ENCODE measurements around the gene RAB29. TPM values are rescaled to one million over a fixed set of nuclear protein-coding genes. Genes with fewer than 3 reads are reported as not detected.
"Not testable (repeated sequence)": the region's sequence is repeated elsewhere in the genome, so short reads cannot be mapped to it uniquely, and the experiment has no call there.

The RAB29 gene
- polyA plus RNA-seq, 4 donors = 6.4 to 39.7 (median 25.6) TPM

DNA sequence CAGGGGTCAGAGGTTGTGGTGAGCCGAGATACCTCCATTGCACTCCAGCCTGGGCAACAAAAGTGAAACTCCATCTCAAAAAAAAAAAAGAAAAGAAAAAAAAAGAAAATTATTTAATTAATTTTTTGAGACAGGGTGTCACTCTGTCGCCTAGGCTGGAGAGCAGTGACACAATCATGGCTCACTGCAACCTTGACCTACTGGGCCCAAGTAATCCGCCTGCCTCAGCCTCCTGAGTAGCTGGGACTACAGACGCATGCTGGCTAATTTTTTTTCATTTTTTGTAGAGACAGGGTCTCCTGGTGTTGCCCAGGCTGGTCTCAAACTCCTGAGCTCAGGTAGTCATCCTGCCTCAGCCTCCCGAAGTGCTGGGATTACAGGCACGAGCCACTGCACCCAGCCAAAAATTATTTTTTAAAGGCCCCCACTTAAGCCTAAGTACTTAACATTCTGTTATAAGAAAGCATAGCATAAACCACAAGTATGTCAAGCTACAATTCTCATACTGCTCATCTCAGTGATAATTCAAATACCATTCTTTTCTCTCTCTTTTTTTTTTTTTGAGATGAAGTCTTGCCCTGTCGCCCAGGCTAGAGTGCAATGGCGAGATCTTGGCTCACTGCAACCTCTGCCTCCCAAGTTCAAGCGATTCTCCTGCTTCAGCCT, 45.2 kb downstream of the RAB29 start:
- no peak for DNase-seq (ENCODE audit: low read depth in 4 of 4, low spot score in 3 of 4)

DNA sequence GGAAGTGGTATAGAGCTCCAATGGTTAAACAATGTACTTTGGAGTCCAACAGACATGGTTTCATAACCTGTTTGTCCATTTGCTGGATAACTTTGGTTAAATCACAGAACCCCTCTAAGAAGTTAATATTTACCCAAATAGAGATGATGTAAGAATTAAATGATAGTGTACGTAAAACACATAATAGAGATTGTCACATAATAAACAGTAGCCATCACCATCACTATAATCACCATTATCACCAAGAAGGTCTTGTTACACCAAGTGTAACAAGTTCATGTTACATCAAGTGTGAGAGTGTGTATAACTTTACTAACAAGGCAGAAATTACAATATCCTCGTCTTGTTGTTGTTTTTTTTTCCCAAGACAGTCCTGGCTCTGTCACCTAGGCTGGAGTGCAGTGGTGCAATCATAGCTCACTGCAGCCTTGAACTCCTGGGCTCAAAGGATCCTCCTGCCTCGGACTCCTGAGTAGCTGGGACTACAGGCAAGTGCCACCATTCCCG, 48.6 kb downstream of the RAB29 start:
- DNase-seq (ENCODE audit: low read depth in 4 of 4, low spot score in 3 of 4) = no peak

DNA sequence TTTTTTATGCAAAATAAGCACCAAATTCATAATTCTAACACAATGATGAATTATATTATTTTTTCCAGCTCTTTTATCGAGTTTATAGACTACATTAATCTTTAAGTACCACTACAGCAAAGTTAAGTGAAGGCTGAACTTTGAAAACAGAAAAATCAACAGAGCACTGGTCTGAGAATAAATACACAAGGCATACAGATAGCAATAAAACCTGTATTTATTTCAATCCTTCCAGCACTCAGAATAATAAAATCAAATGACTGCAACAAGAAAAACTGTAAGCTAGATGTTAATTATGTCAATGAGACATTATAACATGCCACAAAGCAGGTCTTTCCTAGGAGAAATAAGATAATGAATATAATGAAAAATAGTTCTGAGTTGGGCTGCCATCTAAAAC, 49.8 kb downstream of the RAB29 start:
- DNase-seq (ENCODE audit: low read depth in 4 of 4, low spot score in 3 of 4) = no peak

DNA sequence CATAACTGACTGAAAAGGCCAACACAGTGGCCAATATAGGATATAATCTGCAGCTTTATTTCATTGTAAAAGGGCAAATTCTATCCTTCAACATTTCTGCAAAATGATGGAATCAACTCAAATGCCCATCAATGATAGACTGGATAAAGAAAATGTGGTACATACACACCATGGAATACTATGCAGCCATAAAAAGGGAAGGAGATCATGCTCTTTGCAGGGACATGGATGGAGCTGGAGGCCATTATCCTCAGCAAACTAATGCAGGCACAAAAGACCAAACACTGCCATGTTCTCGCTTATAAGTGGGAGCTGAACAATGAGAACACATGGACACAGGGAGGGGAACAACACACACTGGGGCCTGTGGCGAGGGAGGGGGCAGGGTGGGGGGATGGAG, 54.5 kb downstream of the RAB29 start:
- not testable (repeated sequence) for DNase-seq (ENCODE audit: low read depth in 4 of 4, low spot score in 3 of 4)

DNA sequence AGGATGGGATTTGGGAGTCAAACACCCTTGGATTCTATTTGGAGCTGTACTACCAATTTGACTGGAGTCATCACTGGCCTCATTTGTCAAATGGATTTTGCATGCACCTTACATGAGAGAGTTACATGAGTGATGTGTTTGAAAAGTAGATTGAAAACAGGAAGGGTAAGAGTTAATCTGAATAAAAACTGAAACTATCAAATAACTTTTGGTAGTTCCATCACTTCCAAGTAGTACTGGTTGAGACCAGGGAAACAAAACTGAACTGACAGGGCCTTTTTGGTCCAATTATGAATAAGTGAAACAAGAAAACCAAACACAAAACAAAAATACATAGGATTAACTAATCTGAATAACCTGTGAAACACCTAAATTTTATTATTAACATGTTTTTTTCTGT, 55.5 kb downstream of the RAB29 start:
- DNase-seq (ENCODE audit: low read depth in 4 of 4, low spot score in 3 of 4) = no peak

DNA sequence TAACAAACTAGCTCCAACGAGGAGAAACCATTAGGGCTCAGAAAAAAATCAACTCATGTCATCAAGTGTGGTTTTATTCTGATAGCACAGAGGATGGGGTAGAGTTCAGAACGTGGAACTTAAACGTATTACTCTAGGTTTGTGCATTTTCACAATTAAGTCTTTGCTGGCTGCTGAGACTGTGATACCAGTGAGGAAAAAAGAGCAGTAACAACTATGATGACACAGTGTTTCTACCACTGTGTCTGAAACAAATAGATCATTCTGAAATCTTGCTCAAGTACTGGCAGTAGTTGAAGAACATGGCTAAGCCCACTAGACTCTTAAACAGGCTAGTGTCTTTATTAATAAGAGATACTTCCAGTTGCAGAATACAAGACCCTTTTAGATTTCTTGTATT, 56.3 kb downstream of the RAB29 start:
- DNase-seq (ENCODE audit: low read depth in 4 of 4, low spot score in 3 of 4) = no peak

Other genes with a start within 250 kb of the RAB29 start
- 10 to 100 TPM; 18.7 to 24.0 (median 21.8) TPM for gene ELK4, start 143.5 kb downstream of the RAB29 start, polyA plus RNA-seq (ENCODE audit: insufficient read length in 4 of 4)
- gene SLC45A3, start 95.0 kb downstream of the RAB29 start, polyA plus RNA-seq (ENCODE audit: insufficient read length in 4 of 4) = 10 to 100 TPM in 1 of 4 donors, 1 to 10 TPM in 3; 1.7 to 10.5 (median 7.7) TPM
- 100 to 1,000 TPM; 298 to 407 (median 360) TPM for gene NUCKS1, start 25.3 kb downstream of the RAB29 start, polyA plus RNA-seq (ENCODE audit: insufficient read length in 4 of 4)
- gene SLC41A1, start 37.7 kb upstream of the RAB29 start, polyA plus RNA-seq (ENCODE audit: insufficient read length in 4 of 4) = 10 to 100 TPM; 28.4 to 36.1 (median 32.6) TPM
- gene PM20D1, start 74.7 kb upstream of the RAB29 start, polyA plus RNA-seq (ENCODE audit: insufficient read length in 4 of 4) = 1 to 10 TPM in 3 of 4 donors, under 1 TPM in 1; 0.14 to 3.1 (median 1.8) TPM
- under 1 TPM in 3 of 4 donors, not detected in 1; 0.20 to 0.29 (median 0.26) TPM for gene SLC26A9, start 168.0 kb upstream of the RAB29 start, polyA plus RNA-seq (ENCODE audit: insufficient read length in 4 of 4)
- 10 to 100 TPM in 1 of 4 donors, 1 to 10 TPM in 3; 2.2 to 11.2 (median 3.9) TPM for gene RAB7B, start 227.9 kb upstream of the RAB29 start, polyA plus RNA-seq (ENCODE audit: insufficient read length in 4 of 4)
- under 1 TPM; 0.11 to 0.82 (median 0.22) TPM for gene CTSE, start 248.4 kb upstream of the RAB29 start, polyA plus RNA-seq (ENCODE audit: insufficient read length in 4 of 4)